Measurements from ENCODE around the gene SELENBP1.

GRCh38 chr1:151324390-151324930 lies 48.0 kb downstream of the SELENBP1 start:
- TF ChIP-seq POLR2A (IDR thresholded peaks at IDR 0.05) (no peak), CTCF (IDR thresholded peaks at IDR 0.05) (no peak)
